Neural crest cell (in vitro differentiated cells): ENCODE measurements around the gene KCNQ1OT1. TPM values are rescaled to one million over a fixed set of nuclear protein-coding genes. Genes with fewer than 3 reads are reported as not detected.

Source experiments
- DNase-seq: peaks from one replicate; pipeline ENCODE4 v3.0.0; 2021; ENCODE audit warnings: low read depth, mixed read lengths, low spot score
- H3K27ac Mint-ChIP-seq: one replicate; pipeline ENCODE4 v1.8.0; 2021; ENCODE audit warnings: mild to moderate bottlenecking, mixed read lengths; ENCODE audit not compliant: unreplicated experiment
- H3K27me3 Mint-ChIP-seq: 2 replicates; pipeline ENCODE4 v1.8.0; 2021; ENCODE audit warnings: low read depth, mild to moderate bottlenecking, mixed read lengths
- H3K36me3 Mint-ChIP-seq: 2 replicates; pipeline ENCODE4 v1.8.0; 2021; ENCODE audit warnings: low read depth, mild to moderate bottlenecking, mixed read lengths
- H3K4me1 Mint-ChIP-seq: 2 replicates; pipeline ENCODE4 v1.8.0; 2021; ENCODE audit warnings: mixed read lengths
- H3K4me3 Mint-ChIP-seq: one replicate; pipeline ENCODE4 v1.8.0; 2021; ENCODE audit warnings: mild to moderate bottlenecking, mixed read lengths
- H3K9me3 Mint-ChIP-seq: 2 replicates; pipeline ENCODE4 v1.8.0; 2021; ENCODE audit warnings: mixed read lengths
- total RNA-seq: library from RNA; stranded (reverse); gene quantifications from 2 replicates; pipeline ENCODE4 v1.2.1, GENCODE V29; 2021
- TF ChIP-seq, protein P1 (sequence below): fragments of 200-600 bp; sonication (generic); conservative IDR thresholded peaks from 2 replicates; pipeline ENCODE4 v1.5.0; 2021; ENCODE audit warnings: antibody characterized with exemption, mild to moderate bottlenecking

Gene KCNQ1OT1
- total RNA-seq, 1 donor from 2014 or later, result 2.3 TPM

DNA sequence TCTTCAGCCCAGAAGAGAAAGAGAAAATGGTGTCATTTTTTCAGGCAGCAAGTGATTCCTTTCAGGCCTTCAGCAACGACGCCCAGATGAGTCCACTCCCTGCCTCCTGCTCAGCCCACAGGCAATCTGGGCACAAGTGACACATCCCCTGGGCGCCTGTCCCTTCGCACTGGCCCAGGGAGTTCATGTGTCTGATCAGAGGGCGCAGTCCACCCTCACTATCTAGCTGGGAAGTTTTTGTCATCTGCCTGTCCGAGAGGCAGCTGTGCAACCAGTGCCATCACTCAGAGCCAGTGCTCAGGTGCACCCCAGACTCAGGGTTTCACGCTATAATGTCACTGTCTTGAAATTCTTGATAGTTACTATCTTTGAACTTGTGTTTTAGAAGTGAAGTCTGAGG, 1.4 kb upstream of the KCNQ1OT1 start:
- Mint-ChIP-seq H3K9me3 (no peaks in the 10 kb centered on the region), H3K36me3 (no peaks in the 10 kb centered on the region), H3K27ac (no peak overlapping the region), H3K4me1 (peaks cover 55% of the 10 kb centered on the region), H3K27me3 (peaks cover 11% of the 10 kb centered on the region), H3K4me3 (peak overlapping the region; percentile 81)
- no peak for DNase-seq
- TF ChIP-seq, protein P1, sequence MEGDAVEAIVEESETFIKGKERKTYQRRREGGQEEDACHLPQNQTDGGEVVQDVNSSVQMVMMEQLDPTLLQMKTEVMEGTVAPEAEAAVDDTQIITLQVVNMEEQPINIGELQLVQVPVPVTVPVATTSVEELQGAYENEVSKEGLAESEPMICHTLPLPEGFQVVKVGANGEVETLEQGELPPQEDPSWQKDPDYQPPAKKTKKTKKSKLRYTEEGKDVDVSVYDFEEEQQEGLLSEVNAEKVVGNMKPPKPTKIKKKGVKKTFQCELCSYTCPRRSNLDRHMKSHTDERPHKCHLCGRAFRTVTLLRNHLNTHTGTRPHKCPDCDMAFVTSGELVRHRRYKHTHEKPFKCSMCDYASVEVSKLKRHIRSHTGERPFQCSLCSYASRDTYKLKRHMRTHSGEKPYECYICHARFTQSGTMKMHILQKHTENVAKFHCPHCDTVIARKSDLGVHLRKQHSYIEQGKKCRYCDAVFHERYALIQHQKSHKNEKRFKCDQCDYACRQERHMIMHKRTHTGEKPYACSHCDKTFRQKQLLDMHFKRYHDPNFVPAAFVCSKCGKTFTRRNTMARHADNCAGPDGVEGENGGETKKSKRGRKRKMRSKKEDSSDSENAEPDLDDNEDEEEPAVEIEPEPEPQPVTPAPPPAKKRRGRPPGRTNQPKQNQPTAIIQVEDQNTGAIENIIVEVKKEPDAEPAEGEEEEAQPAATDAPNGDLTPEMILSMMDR, result no peak

GRCh38 chr11:2700415-2701211, 819 bp upstream of the KCNQ1OT1 start:
- peak; percentile 51 for DNase-seq
- no peaks in the 10 kb centered on the region for H3K9me3 Mint-ChIP-seq
- H3K27ac Mint-ChIP-seq, result peak overlapping the region; percentile 43
- TF ChIP-seq, protein P1, result no peak
- H3K4me1 Mint-ChIP-seq, result peaks cover 57% of the 10 kb centered on the region
- peak overlapping the region; percentile 81 for H3K4me3 Mint-ChIP-seq
- H3K36me3 Mint-ChIP-seq, result no peaks in the 10 kb centered on the region
- peaks cover 11% of the 10 kb centered on the region for H3K27me3 Mint-ChIP-seq

- Mint-ChIP-seq H3K27me3 (peaks cover 8% of the 10 kb centered on the region), H3K4me1 (peaks cover 66% of the 10 kb centered on the region), H3K4me3 (peak overlapping the region; percentile 88), H3K9me3 (no peaks in the 10 kb centered on the region), H3K36me3 (no peaks in the 10 kb centered on the region), H3K27ac (no peak overlapping the region)
- no peak for DNase-seq
- TF ChIP-seq, protein P1, result no peak
Measured at GRCh38 chr11:2699185-2699530, 636 bp downstream of the KCNQ1OT1 start.

DNA sequence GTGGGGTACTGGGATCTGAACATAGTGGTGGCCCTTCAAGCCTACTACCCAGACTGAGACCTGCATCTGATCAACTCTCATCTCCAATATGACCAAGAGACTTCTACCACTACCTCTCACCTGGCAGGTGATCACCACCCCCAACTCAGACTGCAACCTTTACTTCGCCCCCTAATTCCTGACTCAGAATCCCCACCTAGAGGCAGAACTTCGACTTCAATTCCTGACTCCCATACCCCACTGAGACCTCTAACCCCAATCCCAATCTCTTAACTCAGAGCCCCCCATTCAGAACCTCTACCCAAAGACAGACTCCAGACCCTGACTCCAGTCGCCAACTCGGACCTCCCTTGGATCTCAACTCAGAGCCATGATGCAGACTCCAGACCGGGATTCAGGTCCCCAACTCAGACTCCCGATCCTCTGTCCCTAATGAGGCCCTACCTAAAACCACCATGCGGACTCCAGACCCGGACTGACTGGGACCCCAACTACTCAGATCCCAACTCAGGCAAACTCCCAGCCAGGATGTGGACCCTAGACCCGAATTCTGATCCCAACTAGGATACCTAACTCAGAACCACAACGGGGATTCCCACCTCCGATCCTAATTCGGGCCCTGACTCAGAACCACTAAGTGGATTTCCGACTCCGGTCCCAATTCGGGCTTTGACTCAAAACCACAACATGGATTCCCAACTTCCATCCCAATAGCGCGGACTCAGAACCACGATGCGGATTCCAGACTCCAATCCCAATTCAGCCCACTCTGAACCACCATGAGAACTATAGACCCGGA, 1.2 kb downstream of the KCNQ1OT1 start:
- TF ChIP-seq, protein P1, result no peak
- peaks cover 6% of the 10 kb centered on the region for H3K27me3 Mint-ChIP-seq
- DNase-seq, result no peak
- peaks cover 66% of the 10 kb centered on the region for H3K4me1 Mint-ChIP-seq
- H3K36me3 Mint-ChIP-seq, result no peaks in the 10 kb centered on the region
- peak overlapping the region; percentile 88 for H3K4me3 Mint-ChIP-seq
- no peaks in the 10 kb centered on the region for H3K9me3 Mint-ChIP-seq
- H3K27ac Mint-ChIP-seq, result peak overlapping the region; percentile 28

DNA sequence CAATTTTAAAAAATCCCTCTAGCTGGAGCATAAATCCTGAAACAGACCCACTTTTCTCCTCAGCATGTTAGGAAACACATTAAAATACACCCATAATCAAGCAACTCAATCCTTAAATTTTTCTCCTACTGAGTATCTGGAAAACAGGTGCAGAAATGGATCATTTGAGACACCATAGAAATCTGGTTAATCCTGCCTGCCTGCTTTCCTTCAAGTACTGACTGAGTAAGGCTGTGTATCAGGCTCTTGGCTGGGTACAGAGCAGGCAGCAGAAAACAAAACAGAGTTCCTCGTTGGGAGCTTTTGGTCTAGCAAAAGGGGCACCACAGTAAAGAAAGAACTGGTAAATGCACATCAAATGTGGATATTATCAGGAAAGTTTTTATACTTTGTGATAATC, 1.9 kb downstream of the KCNQ1OT1 start:
- no peaks in the 10 kb centered on the region for H3K9me3 Mint-ChIP-seq

More for the DNA sequence above, 1.9 kb downstream of the KCNQ1OT1 start:
- Mint-ChIP-seq H3K4me1 (peaks cover 68% of the 10 kb centered on the region), H3K27ac (no peak overlapping the region), H3K36me3 (no peaks in the 10 kb centered on the region), H3K4me3 (peak overlapping the region; percentile 88), H3K27me3 (peaks cover 6% of the 10 kb centered on the region)
- TF ChIP-seq, protein P1, result no peak
- DNase-seq, result no peak
